ENCODE measurements around the gene RNU1-2. TPM values are rescaled to one million over a fixed set of nuclear protein-coding genes. Genes with fewer than 3 reads are reported as not detected.
"Not testable (repeated sequence)": the region's sequence is repeated elsewhere in the genome, so short reads cannot be mapped to it uniquely, and the experiment has no call there.

The RNU1-2 gene
- total RNA-seq, 1 experiment from 2014 or later: 1,866 TPM

GRCh38 chr1:16881742-16882141, 14.0 kb upstream of the RNU1-2 start:
- H3K27me3 ChIP-seq (replicated peaks; ENCODE audit: insufficient read depth, low read depth, low read length, poor library complexity); DNase-seq (ENCODE audit: low spot score); H3K4me3 ChIP-seq (ENCODE audit: low read depth, low read length, poor library complexity, severe bottlenecking); POLR2A ChIA-PET (ENCODE audit: low non-redundant PET); H3K9me3 ChIP-seq (ENCODE audit: low read depth, low read length, poor library complexity, severe bottlenecking); H3K4me1 ChIP-seq (ENCODE audit: insufficient read depth, low read length, poor library complexity, severe bottlenecking); H3K27ac ChIP-seq (ENCODE audit: low read depth, low read length, poor library complexity, severe bottlenecking); BruUV-seq (replicated peaks); intact Hi-C loops (cut with micrococcal nuclease; ENCODE audit: unreplicated experiment); H3K36me3 ChIP-seq (ENCODE audit: insufficient read depth, low read length, poor library complexity, severe bottlenecking); CTCF ChIA-PET: not testable (repeated sequence)

GRCh38 chr1:16882986-16883385, 12.8 kb upstream of the RNU1-2 start:
- no TSS peak for BruUV-seq (replicated peaks)
- no peak overlapping the region for H3K27ac ChIP-seq (ENCODE audit: low read depth, low read length, poor library complexity, severe bottlenecking)
- ChIA-PET CTCF (no interaction called here), POLR2A (ENCODE audit: low non-redundant PET) (no interaction called here)
- intact Hi-C loops (cut with micrococcal nuclease; ENCODE audit: unreplicated experiment): no loop called here
- no peaks in the 10 kb centered on the region for H3K27me3 ChIP-seq (replicated peaks; ENCODE audit: insufficient read depth, low read depth, low read length, poor library complexity)
- no peak for DNase-seq (ENCODE audit: low spot score)
- no peak overlapping the region for H3K4me3 ChIP-seq (ENCODE audit: low read depth, low read length, poor library complexity, severe bottlenecking)
- no peaks in the 10 kb centered on the region for H3K36me3 ChIP-seq (ENCODE audit: insufficient read depth, low read length, poor library complexity, severe bottlenecking)
- TF ChIP-seq CTCF (conservative IDR thresholded peaks at IDR 0.05; ENCODE audit: low read depth, low read length) (no peak), EZH2 (IDR thresholded peaks at IDR 0.05; ENCODE audit: borderline replicate concordance, low read depth, low read length, poor library complexity, severe bottlenecking) (no peak)
- H3K9me3 ChIP-seq (ENCODE audit: low read depth, low read length, poor library complexity, severe bottlenecking): no peaks in the 10 kb centered on the region
- no peaks in the 10 kb centered on the region for H3K4me1 ChIP-seq (ENCODE audit: insufficient read depth, low read length, poor library complexity, severe bottlenecking)

GRCh38 chr1:16884487-16884886, 11.3 kb upstream of the RNU1-2 start:
- BruUV-seq (replicated peaks); DNase-seq (ENCODE audit: low spot score); H3K36me3 ChIP-seq (ENCODE audit: insufficient read depth, low read length, poor library complexity, severe bottlenecking); H3K4me1 ChIP-seq (ENCODE audit: insufficient read depth, low read length, poor library complexity, severe bottlenecking); POLR2A ChIA-PET (ENCODE audit: low non-redundant PET); H3K27ac ChIP-seq (ENCODE audit: low read depth, low read length, poor library complexity, severe bottlenecking); H3K4me3 ChIP-seq (ENCODE audit: low read depth, low read length, poor library complexity, severe bottlenecking); intact Hi-C loops (cut with micrococcal nuclease; ENCODE audit: unreplicated experiment); CTCF ChIA-PET; H3K9me3 ChIP-seq (ENCODE audit: low read depth, low read length, poor library complexity, severe bottlenecking); H3K27me3 ChIP-seq (replicated peaks; ENCODE audit: insufficient read depth, low read depth, low read length, poor library complexity): not testable (repeated sequence)

- H3K27me3 ChIP-seq (replicated peaks; ENCODE audit: insufficient read depth, low read depth, low read length, poor library complexity): no peaks in the 10 kb centered on the region
- no peaks in the 10 kb centered on the region for H3K4me1 ChIP-seq (ENCODE audit: insufficient read depth, low read length, poor library complexity, severe bottlenecking)
- intact Hi-C loops (cut with micrococcal nuclease; ENCODE audit: unreplicated experiment): no loop called here
- ChIA-PET CTCF (no interaction called here), POLR2A (ENCODE audit: low non-redundant PET) (interaction anchor here (0.6 kb wide), 1 partner anchor 9 kb away, joined by 3 read pairs; no protein-coding TSS in a partner anchor)
- DNase-seq (ENCODE audit: low spot score): no peak
- no peak overlapping the region for H3K27ac ChIP-seq (ENCODE audit: low read depth, low read length, poor library complexity, severe bottlenecking)
- no peak overlapping the region for H3K4me3 ChIP-seq (ENCODE audit: low read depth, low read length, poor library complexity, severe bottlenecking)
- TF ChIP-seq CTCF (conservative IDR thresholded peaks at IDR 0.05; ENCODE audit: low read depth, low read length): no peak
- TF ChIP-seq EZH2 (IDR thresholded peaks at IDR 0.05; ENCODE audit: borderline replicate concordance, low read depth, low read length, poor library complexity, severe bottlenecking): no peak
- no TSS peak for BruUV-seq (replicated peaks)
- no peaks in the 10 kb centered on the region for H3K9me3 ChIP-seq (ENCODE audit: low read depth, low read length, poor library complexity, severe bottlenecking)
- H3K36me3 ChIP-seq (ENCODE audit: insufficient read depth, low read length, poor library complexity, severe bottlenecking): no peaks in the 10 kb centered on the region
These were observed 8.7 kb upstream of the RNU1-2 start for GRCh38 chr1:16886860-16887605.
